H1 (cell line): ENCODE data around the gene XYLB. TPM values are rescaled to one million over a fixed set of nuclear protein-coding genes. Genes with fewer than 3 reads are reported as not detected.

Source experiments
- NANOG ChIP-seq: IDR thresholded peaks from 2 replicates; pipeline ENCODE4 v1.6.1; 2011; ENCODE audit warnings: low read length, low read depth, mild to moderate bottlenecking, inconsistent platforms; ENCODE audit not compliant: insufficient read depth, poor library complexity, severe bottlenecking
- polyA plus RNA-seq, 7 experiments: library from polyadenylated mRNA; depleted of rRNA in 3 of 7; stranded (reverse) in 5 of 7; unstranded in 2 of 7; fragments of >200 nt in 5 of 7; fragments of 200-250 nt in 2 of 7; gene quantifications; 1 replicate in 5 of 7; 2 replicates in 1 of 7; 4 replicates in 1 of 7; pipeline versions ENCODE4 v1.2.1 to v1.2.3, GENCODE V29; 2011 to 2013; ENCODE audit warnings: missing spikeins in 2 of 7, mixed read lengths in 2 of 7
- total RNA-seq: library from RNA; stranded (reverse); fragmentation: NEBNext Ultra II Directional; extraction: Animal tissue kit (Norgen Biotek cat#: 25700); gene quantifications from 2 replicates; pipeline ENCODE4 v1.2.1, GENCODE V29; 2021

Gene XYLB
- total and polyA plus RNA-seq, 2 of the 8 experiments (the other 6 are each of a cell fraction or from before 2014, with no cell fraction given), result 1.7 to 5.5 TPM

DNA sequence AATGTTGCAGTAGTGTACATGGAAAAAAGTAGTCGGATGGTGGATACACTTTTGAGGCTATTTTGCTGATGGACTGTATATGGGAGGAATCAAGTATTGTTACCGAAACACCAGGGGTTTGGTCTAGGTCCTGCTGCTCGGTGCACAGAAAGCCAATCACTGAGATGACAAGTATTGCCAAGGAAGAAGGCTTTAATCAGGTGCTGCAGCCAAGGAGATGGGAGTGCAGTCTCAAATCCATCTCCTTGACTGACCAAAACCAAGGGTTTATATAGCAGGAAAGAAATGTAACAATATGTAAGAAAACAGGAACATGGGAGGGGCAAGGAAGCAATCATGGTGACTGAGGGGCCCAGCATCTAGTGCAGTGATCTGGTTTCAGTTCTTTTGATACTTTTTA lies 104.3 kb downstream of the XYLB start (continued):
- no peak for TF ChIP-seq NANOG
